ENCODE results near the gene ASTN2. TPM values are rescaled to one million over a fixed set of nuclear protein-coding genes. Genes with fewer than 3 reads are reported as not detected.
A peak's percentile ranks its signal among the peaks of the same experiment; 100 is the strongest.

ASTN2 gene
- total and polyA plus RNA-seq, 2 experiments from 2014 or later = 7.0 to 24.6 TPM

DNA sequence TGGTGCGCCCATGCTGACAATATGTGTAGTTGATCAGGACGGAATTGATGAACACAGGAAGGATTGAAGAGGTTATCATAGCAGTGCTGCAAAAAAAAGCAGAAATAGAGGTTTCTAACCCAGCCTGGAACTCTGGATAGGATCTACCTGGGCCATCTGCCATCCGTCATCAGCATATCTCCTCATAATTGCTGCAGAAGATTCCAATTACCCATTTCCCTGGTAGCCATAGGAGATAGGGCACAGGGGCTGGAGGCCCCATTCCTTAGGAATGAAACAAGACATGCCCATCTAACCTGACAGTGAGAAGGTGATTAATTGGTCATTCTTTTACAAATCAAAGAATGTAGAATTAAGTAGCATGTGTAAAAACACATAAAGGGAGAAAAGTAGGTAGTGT is 788.1 kb downstream of the ASTN2 start (continued):
- TF ChIP-seq, protein P1, sequence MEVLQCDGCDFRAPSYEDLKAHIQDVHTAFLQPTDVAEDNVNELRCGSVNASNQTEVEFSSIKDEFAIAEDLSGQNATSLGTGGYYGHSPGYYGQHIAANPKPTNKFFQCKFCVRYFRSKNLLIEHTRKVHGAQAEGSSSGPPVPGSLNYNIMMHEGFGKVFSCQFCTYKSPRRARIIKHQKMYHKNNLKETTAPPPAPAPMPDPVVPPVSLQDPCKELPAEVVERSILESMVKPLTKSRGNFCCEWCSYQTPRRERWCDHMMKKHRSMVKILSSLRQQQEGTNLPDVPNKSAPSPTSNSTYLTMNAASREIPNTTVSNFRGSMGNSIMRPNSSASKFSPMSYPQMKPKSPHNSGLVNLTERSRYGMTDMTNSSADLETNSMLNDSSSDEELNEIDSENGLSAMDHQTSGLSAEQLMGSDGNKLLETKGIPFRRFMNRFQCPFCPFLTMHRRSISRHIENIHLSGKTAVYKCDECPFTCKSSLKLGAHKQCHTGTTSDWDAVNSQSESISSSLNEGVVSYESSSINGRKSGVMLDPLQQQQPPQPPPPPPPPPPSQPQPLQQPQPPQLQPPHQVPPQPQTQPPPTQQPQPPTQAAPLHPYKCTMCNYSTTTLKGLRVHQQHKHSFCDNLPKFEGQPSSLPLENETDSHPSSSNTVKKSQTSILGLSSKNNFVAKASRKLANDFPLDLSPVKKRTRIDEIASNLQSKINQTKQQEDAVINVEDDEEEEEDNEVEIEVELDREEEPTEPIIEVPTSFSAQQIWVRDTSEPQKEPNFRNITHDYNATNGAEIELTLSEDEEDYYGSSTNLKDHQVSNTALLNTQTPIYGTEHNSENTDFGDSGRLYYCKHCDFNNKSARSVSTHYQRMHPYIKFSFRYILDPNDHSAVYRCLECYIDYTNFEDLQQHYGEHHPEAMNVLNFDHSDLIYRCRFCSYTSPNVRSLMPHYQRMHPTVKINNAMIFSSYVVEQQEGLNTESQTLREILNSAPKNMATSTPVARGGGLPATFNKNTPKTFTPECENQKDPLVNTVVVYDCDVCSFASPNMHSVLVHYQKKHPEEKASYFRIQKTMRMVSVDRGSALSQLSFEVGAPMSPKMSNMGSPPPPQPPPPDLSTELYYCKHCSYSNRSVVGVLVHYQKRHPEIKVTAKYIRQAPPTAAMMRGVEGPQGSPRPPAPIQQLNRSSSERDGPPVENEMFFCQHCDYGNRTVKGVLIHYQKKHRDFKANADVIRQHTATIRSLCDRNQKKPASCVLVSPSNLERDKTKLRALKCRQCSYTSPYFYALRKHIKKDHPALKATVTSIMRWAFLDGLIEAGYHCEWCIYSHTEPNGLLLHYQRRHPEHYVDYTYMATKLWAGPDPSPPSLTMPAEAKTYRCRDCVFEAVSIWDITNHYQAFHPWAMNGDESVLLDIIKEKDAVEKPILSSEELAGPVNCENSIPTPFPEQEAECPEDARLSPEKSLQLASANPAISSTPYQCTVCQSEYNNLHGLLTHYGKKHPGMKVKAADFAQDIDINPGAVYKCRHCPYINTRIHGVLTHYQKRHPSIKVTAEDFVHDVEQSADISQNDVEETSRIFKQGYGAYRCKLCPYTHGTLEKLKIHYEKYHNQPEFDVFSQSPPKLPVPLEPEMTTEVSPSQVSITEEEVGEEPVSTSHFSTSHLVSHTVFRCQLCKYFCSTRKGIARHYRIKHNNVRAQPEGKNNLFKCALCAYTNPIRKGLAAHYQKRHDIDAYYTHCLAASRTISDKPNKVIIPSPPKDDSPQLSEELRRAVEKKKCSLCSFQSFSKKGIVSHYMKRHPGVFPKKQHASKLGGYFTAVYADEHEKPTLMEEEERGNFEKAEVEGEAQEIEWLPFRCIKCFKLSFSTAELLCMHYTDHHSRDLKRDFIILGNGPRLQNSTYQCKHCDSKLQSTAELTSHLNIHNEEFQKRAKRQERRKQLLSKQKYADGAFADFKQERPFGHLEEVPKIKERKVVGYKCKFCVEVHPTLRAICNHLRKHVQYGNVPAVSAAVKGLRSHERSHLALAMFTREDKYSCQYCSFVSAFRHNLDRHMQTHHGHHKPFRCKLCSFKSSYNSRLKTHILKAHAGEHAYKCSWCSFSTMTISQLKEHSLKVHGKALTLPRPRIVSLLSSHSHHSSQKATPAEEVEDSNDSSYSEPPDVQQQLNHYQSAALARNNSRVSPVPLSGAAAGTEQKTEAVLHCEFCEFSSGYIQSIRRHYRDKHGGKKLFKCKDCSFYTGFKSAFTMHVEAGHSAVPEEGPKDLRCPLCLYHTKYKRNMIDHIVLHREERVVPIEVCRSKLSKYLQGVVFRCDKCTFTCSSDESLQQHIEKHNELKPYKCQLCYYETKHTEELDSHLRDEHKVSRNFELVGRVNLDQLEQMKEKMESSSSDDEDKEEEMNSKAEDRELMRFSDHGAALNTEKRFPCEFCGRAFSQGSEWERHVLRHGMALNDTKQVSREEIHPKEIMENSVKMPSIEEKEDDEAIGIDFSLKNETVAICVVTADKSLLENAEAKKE (CRISPR knock-in tag; IDR thresholded peaks at IDR 0.05) = no peak
- no peak for TF ChIP-seq NANOG (IDR thresholded peaks at IDR 0.05; ENCODE audit: borderline replicate concordance)

DNA sequence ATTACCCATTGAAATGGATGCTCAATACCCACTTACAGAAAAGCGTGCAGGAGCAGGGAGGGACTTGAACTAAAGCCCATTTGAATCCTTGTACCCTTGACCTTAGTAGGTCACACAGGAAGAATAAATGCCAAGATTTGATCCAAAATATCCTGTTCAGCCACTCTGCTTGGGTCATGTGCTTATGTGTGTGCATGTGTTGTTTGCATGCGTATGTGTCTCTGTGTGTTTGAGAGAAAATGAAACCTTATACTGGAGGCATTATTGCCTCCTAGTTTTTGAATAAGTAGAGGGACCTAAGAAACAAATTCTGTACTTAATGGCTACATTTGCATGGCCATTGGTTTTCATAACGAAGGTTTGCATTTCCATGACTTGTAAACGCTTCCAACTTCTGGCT is 791.1 kb downstream of the ASTN2 start:
- ATAC-seq (no peak), DNase-seq (ENCODE audit: low spot score) (no peak)
- Histone ChIP-seq H3K9me2 (ENCODE audit: insufficient read depth) (no peaks in the 10 kb centered on the region), H3F3A (replicated peaks; ENCODE audit: low read depth) (no peaks in the 10 kb centered on the region), H3K4me3 (peak overlapping the region; percentile 15; the same call in 1 of the 2 replicates), H3K4me2 (peak overlapping the region; percentile 63), H3K79me2 (replicated peaks; ENCODE audit: insufficient read depth) (no peaks in the 10 kb centered on the region), H3K4me1 (ENCODE audit: insufficient read depth) (peaks cover 16% of the 10 kb centered on the region), H3K27me3 (ENCODE audit: insufficient read depth) (no peaks in the 10 kb centered on the region), H4K20me1 (replicated peaks; ENCODE audit: insufficient read depth) (no peaks in the 10 kb centered on the region), H2AFZ (no peak overlapping the region), H3K27ac (ENCODE audit: low read depth) (no peak overlapping the region), H3K36me3 (ENCODE audit: insufficient read depth) (no peaks in the 10 kb centered on the region)
- peak; percentile 75 for TF ChIP-seq NANOG (IDR thresholded peaks at IDR 0.05; ENCODE audit: borderline replicate concordance)
- TF ChIP-seq, protein P2, sequence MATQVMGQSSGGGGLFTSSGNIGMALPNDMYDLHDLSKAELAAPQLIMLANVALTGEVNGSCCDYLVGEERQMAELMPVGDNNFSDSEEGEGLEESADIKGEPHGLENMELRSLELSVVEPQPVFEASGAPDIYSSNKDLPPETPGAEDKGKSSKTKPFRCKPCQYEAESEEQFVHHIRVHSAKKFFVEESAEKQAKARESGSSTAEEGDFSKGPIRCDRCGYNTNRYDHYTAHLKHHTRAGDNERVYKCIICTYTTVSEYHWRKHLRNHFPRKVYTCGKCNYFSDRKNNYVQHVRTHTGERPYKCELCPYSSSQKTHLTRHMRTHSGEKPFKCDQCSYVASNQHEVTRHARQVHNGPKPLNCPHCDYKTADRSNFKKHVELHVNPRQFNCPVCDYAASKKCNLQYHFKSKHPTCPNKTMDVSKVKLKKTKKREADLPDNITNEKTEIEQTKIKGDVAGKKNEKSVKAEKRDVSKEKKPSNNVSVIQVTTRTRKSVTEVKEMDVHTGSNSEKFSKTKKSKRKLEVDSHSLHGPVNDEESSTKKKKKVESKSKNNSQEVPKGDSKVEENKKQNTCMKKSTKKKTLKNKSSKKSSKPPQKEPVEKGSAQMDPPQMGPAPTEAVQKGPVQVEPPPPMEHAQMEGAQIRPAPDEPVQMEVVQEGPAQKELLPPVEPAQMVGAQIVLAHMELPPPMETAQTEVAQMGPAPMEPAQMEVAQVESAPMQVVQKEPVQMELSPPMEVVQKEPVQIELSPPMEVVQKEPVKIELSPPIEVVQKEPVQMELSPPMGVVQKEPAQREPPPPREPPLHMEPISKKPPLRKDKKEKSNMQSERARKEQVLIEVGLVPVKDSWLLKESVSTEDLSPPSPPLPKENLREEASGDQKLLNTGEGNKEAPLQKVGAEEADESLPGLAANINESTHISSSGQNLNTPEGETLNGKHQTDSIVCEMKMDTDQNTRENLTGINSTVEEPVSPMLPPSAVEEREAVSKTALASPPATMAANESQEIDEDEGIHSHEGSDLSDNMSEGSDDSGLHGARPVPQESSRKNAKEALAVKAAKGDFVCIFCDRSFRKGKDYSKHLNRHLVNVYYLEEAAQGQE (IDR thresholded peaks at IDR 0.05; ENCODE audit: unreplicated experiment) = no peak
- no peaks in the 10 kb centered on the region for H3K27me3 Mint-ChIP-seq (ENCODE audit: insufficient read depth, low read depth, poor library complexity)
- peak overlapping the region; percentile 19; the same call in 1 of the 3 replicates for H3K4me3 Mint-ChIP-seq
- H3K27ac Mint-ChIP-seq = peak overlapping the region; percentile 34
- no peaks in the 10 kb centered on the region for H3K36me3 Mint-ChIP-seq (ENCODE audit: low read depth)
- peaks cover 28% of the 10 kb centered on the region for H3K4me1 Mint-ChIP-seq
- H3K9me3 Mint-ChIP-seq = no peaks in the 10 kb centered on the region; the same call in 2 of the 3 replicates

All from GM23338 (cell line).